Uterus (tissue), 4 donors: Measurements from ENCODE around the gene ATP13A3. TPM values are rescaled to one million over a fixed set of nuclear protein-coding genes. Genes with fewer than 3 reads are reported as not detected.
"Not testable (repeated sequence)": the region's sequence is repeated elsewhere in the genome, so short reads cannot be mapped to it uniquely, and the experiment has no call there.

Experiments
- DNase-seq, 2 donors: peaks; one replicate each; pipeline ENCODE4 v3.0.0-alpha.2; 2019 to 2020
- H3K27ac ChIP-seq, 2 donors: fragments of 200-600 bp; sonication (generic); 1 replicate in 1 of 2; 2 replicates in 1 of 2; pipeline ENCODE4 v1.5.1; 2016 to 2018
- H3K27me3 ChIP-seq, 2 donors: fragments of 200-600 bp; sonication (generic); one replicate each; pipeline ENCODE4 v1.5.1; 2018 to 2019; ENCODE audit warnings: control low read depth in 1 of 2
- H3K36me3 ChIP-seq, 2 donors: fragments of 200-600 bp; sonication (generic); one replicate each; pipeline ENCODE4 v1.5.1; 2019; ENCODE audit warnings: control low read depth in 1 of 2
- H3K4me1 ChIP-seq, 2 donors: fragments of 200-600 bp; sonication (generic); one replicate each; pipeline ENCODE4 v1.5.1; 2018 to 2019; ENCODE audit warnings: control low read depth in 1 of 2
- H3K4me3 ChIP-seq, 2 donors: fragments of 200-600 bp; sonication (generic); 1 replicate in 1 of 2; 2 replicates in 1 of 2; pipeline ENCODE4 v1.5.1; 2018 to 2019; ENCODE audit warnings: mild to moderate bottlenecking in 1 of 2
- H3K9me3 ChIP-seq, 2 donors: fragments of 200-600 bp; sonication (generic); one replicate each; pipeline ENCODE4 v1.5.1; 2019; ENCODE audit warnings: control low read depth in 1 of 2
- CTCF ChIP-seq, 4 experiments: fragments of 200-600 bp in 2 of 4; fragments of 450-650 bp in 2 of 4; sonication (generic) in 2 of 4; IDR thresholded peaks; one replicate each; pipeline ENCODE4 v1.5.1; 2016 to 2019; ENCODE audit warnings: antibody characterized with exemption in 4 of 4, mild to moderate bottlenecking in 2 of 4, moderate library complexity in 1 of 4
- POLR2A ChIP-seq, 2 donors: fragments of 450-650 bp; IDR thresholded peaks; one replicate each; pipeline ENCODE4 v1.6.1; 2016; ENCODE audit warnings: antibody characterized with exemption in 2 of 2, mild to moderate bottlenecking in 1 of 2, moderate library complexity in 1 of 2
- intact Hi-C: fragments of 100-400 bp; cut with DNase I; formaldehyde crosslinking; loops from one replicate; pipeline ENCODE4 v1.15.1; 2023; ENCODE audit warnings: low total_unique reads
- total RNA-seq, 4 donors: library from RNA; depleted of rRNA in 3 of 4; stranded (reverse); fragments of >200 nt in 3 of 4; gene quantifications; one replicate each; pipeline versions ENCODE4 v1.1.0 to v1.2.4, GENCODE V29; 2014 to 2023
- donor health status: DM: yes; HTN: yes; CAD: no.

The ATP13A3 gene
- total RNA-seq, 4 donors from 2014 or later, result 43.3 to 148 (median 82.9) TPM

GRCh38 chr3:194485468-194485880 lies 1.3 kb downstream of the ATP13A3 start:
- Histone ChIP-seq H3K4me1 (peaks cover under 1 to 3% of the 10 kb centered on the region in 2 donors), H3K27me3 (no peaks in the 10 kb centered on the region), H3K27ac (peak overlapping the region; percentile 89 to 93), H3K36me3 (no peaks in the 10 kb centered on the region), H3K4me3 (peak overlapping the region; percentile 45 to 89), H3K9me3 (no peaks in the 10 kb centered on the region)
- intact Hi-C loops, result loop anchor here (5.0 kb wide), 1 partner anchor 97 kb away; no protein-coding TSS in a partner anchor
- no peak for DNase-seq
- no peak for TF ChIP-seq CTCF (IDR thresholded peaks at IDR 0.05)
- TF ChIP-seq POLR2A (IDR thresholded peaks at IDR 0.05), result no peak

DNA sequence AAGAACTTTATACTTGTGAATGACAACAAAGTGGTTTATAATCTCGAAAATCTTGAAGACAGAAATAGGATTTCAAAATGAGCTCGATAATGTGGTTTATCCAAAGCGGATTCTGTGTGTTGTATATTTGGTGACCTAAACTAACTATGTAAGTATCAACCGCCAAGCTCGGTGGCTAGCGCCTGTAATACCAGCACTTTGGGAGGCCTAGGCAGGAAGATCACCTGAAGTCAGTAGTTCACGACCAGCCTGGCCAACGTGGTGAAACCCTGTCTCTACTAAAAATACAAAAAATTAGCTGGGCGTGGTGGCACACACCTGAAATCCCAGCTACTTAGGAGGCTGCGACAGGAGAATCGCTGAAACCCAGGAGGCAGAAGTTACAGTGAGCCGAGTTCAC lies 2.2 kb downstream of the ATP13A3 start:
- intact Hi-C loops, result loop anchor here (5.0 kb wide), 1 partner anchor 98 kb away; no protein-coding TSS in a partner anchor
- no peaks in the 10 kb centered on the region for H3K27me3 ChIP-seq
- H3K4me1 ChIP-seq, result peaks cover 3 to 7% of the 10 kb centered on the region in 2 donors
- H3K27ac ChIP-seq, result peak overlapping the region in 1 of 2 donors; percentile 93
- TF ChIP-seq CTCF (IDR thresholded peaks at IDR 0.05) (no peak), POLR2A (IDR thresholded peaks at IDR 0.05) (no peak)
- no peaks in the 10 kb centered on the region for H3K36me3 ChIP-seq
- no peak overlapping the region for H3K4me3 ChIP-seq
- H3K9me3 ChIP-seq, result no peaks in the 10 kb centered on the region
- no peak for DNase-seq

DNA sequence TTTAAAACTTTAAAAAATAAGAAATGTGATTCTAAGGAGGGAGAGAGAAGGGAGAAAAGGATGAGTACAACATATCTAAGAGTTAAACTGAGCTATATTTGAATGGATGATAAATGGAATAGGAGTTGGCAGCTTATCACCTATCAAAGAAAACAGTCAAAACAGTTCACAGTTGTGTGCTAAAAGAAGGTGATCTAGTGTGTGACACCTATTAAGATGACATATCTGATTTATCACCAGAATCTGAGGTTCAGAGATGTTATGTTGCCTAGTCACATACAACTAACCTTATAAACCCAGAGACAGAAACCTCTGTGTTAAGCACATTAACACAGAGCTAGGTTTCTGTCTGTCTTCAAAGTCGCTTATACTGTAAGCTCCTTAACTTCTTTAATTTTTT lies 3.0 kb downstream of the ATP13A3 start:
- intact Hi-C loops, result no loop called here
- Histone ChIP-seq H3K9me3 (no peaks in the 10 kb centered on the region), H3K27me3 (no peaks in the 10 kb centered on the region), H3K4me3 (no peak overlapping the region), H3K36me3 (no peaks in the 10 kb centered on the region), H3K4me1 (peaks cover 3 to 7% of the 10 kb centered on the region in 2 donors), H3K27ac (no peak overlapping the region)
- TF ChIP-seq POLR2A (IDR thresholded peaks at IDR 0.05) (no peak), CTCF (IDR thresholded peaks at IDR 0.05) (no peak)
- no peak for DNase-seq

GRCh38 chr3:194482830-194483229 lies 4.0 kb downstream of the ATP13A3 start:
- DNase-seq, H3K27ac ChIP-seq, H3K36me3 ChIP-seq, H3K27me3 ChIP-seq, H3K4me1 ChIP-seq, H3K9me3 ChIP-seq, intact Hi-C loops, H3K4me3 ChIP-seq: not testable (repeated sequence)

GRCh38 chr3:194482196-194482593 lies 4.6 kb downstream of the ATP13A3 start:
- no peak for TF ChIP-seq POLR2A (IDR thresholded peaks at IDR 0.05)
- no peak for TF ChIP-seq CTCF (IDR thresholded peaks at IDR 0.05)
- no peaks in the 10 kb centered on the region for H3K27me3 ChIP-seq
- no peak overlapping the region for H3K4me3 ChIP-seq
- no peaks in the 10 kb centered on the region for H3K36me3 ChIP-seq
- H3K4me1 ChIP-seq, result peaks cover 3 to 7% of the 10 kb centered on the region in 2 donors
- no peak for DNase-seq
- intact Hi-C loops, result no loop called here
- H3K27ac ChIP-seq, result no peak overlapping the region
- no peaks in the 10 kb centered on the region for H3K9me3 ChIP-seq
